ENCODE data around the gene GPR183.

DNA sequence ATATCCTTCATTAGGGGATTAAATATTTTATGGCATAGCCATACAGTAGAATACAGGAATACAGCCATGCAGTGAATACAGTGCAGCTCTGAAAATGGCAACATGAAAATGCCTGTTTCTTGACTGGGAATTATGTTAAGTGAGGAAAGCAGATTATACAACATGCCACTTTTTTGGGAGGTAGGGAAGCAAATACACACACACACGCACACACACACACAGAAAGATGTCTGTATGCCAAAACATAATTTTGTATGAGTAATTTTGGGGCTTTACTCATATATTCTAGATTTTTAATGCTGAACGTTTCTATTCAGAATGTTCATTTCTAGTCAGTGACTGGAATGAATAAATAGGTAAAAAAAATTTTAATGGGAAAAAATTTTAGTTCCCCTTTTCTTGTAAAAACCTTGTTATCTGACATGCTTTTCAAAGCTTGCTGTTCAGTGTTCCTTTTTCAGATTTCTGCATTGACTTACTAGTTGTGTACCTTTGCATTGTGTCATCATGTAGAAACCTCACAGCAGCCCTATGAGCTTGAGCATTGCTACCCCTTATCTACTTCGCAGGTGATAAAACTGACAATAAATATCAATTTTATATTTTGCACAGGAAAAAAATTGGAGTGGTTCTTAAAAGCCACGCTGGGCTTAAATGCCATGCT, 7.8 kb downstream of the GPR183 start:
- no peak for TF ChIP-seq ELF4 (IDR thresholded peaks at IDR 0.05)
- no peak for TF ChIP-seq HDGF (IDR thresholded peaks at IDR 0.05; ENCODE audit: borderline replicate concordance)
- no peak for TF ChIP-seq FOXA1 (IDR thresholded peaks at IDR 0.05)
- no peak for TF ChIP-seq LEF1 (IDR thresholded peaks at IDR 0.05; ENCODE audit: borderline replicate concordance)
- no peak for TF ChIP-seq SP1 (IDR thresholded peaks at IDR 0.05)
- no peak for TF ChIP-seq FOXK2 (IDR thresholded peaks at IDR 0.05)
- TF ChIP-seq TARDBP (IDR thresholded peaks at IDR 0.05) = no peak
- TF ChIP-seq L3MBTL2 (conservative IDR thresholded peaks at IDR 0.05) = no peak
- TF ChIP-seq, protein P1, sequence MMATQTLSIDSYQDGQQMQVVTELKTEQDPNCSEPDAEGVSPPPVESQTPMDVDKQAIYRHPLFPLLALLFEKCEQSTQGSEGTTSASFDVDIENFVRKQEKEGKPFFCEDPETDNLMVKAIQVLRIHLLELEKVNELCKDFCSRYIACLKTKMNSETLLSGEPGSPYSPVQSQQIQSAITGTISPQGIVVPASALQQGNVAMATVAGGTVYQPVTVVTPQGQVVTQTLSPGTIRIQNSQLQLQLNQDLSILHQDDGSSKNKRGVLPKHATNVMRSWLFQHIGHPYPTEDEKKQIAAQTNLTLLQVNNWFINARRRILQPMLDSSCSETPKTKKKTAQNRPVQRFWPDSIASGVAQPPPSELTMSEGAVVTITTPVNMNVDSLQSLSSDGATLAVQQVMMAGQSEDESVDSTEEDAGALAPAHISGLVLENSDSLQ (IDR thresholded peaks at IDR 0.05) = no peak
- TF ChIP-seq BHLHE40 (IDR thresholded peaks at IDR 0.05; ENCODE audit: borderline replicate concordance) = no peak
- TF ChIP-seq SUZ12 (IDR thresholded peaks at IDR 0.05) = no peak
- no peak for TF ChIP-seq FOXM1 (IDR thresholded peaks at IDR 0.05; ENCODE audit: borderline replicate concordance)
- no peak for TF ChIP-seq ARNT (IDR thresholded peaks at IDR 0.05)
- TF ChIP-seq ZNF384 (IDR thresholded peaks at IDR 0.05) = no peak

Data from HEK293T (cell line).